PC-9 (cell line): ENCODE measurements around the gene ARHGAP8. TPM values are rescaled to one million over a fixed set of nuclear protein-coding genes. Genes with fewer than 3 reads are reported as not detected.

ENCODE experiments used
- BruUV-seq: library from RNA; stranded (reverse); fragments of 400-500 nt; replicated peaks from 2 replicates; lab custom pipeline; 2021; lab: Mats Ljungman, UMichigan
- CTCF ChIA-PET: fragments of 300-600 bp; sonication (Branson Sonifier 250); formaldehyde crosslinking; loops from one replicate; lab custom pipeline; 2022; ENCODE audit warnings: antibody characterized with exemption; lab: Charles Lee
- POLR2A ChIA-PET: fragments of 300-600 bp; sonication (Branson Sonifier 250); formaldehyde crosslinking; loops from one replicate; lab custom pipeline; 2022; ENCODE audit warnings: antibody characterized with exemption; ENCODE audit not compliant: unreplicated experiment; lab: Charles Lee
- DNase-seq, 2 experiments: peaks; one replicate each; pipeline versions ENCODE4 v3.0.0 to v3.0.0-alpha.2; 2015 to 2022; ENCODE audit warnings: mixed read lengths in 1 of 2
- H2AFZ ChIP-seq: fragments of 200-600 bp; sonication (generic); 2 replicates; pipeline ENCODE4 v1.8.1; 2017; ENCODE audit warnings: antibody characterized with exemption
- H3F3A ChIP-seq: fragments of 200-600 bp; sonication (generic); 2 replicates; pipeline ENCODE4 v1.8.1; 2017; ENCODE audit warnings: antibody characterized with exemption, mild to moderate bottlenecking, low read depth; ENCODE audit not compliant: insufficient read depth
- H3K27ac ChIP-seq: fragments of 200-600 bp; sonication (generic); 2 replicates; pipeline ENCODE4 v1.6.1; 2016; ENCODE audit warnings: mixed run types
- H3K27me3 ChIP-seq: fragments of 200-600 bp; sonication (generic); 2 replicates; pipeline ENCODE4 v1.6.1; 2016; ENCODE audit warnings: low read depth, mixed run types; ENCODE audit not compliant: insufficient read depth
- H3K36me3 ChIP-seq: fragments of 200-600 bp; sonication (generic); 2 replicates; pipeline ENCODE4 v1.6.1; 2016; ENCODE audit warnings: low read depth, mixed run types
- H3K4me1 ChIP-seq: fragments of 200-600 bp; sonication (generic); replicated peaks from 2 replicates; pipeline ENCODE4 v1.6.1; 2016; ENCODE audit warnings: mixed run types; ENCODE audit not compliant: insufficient read depth
- H3K4me2 ChIP-seq: fragments of 200-600 bp; sonication (generic); 2 replicates; pipeline ENCODE4 v1.6.1; 2017; ENCODE audit warnings: mixed run types
- H3K4me3 ChIP-seq: fragments of 200-600 bp; sonication (generic); 2 replicates; pipeline ENCODE4 v1.6.1; 2016; ENCODE audit warnings: mixed run types
- H3K79me2 ChIP-seq: fragments of 200-600 bp; sonication (generic); 2 replicates; pipeline ENCODE4 v1.6.1; 2017; ENCODE audit warnings: low read depth, mixed run types
- H3K9me2 ChIP-seq: fragments of 200-600 bp; sonication (generic); 2 replicates; pipeline ENCODE4 v1.8.1; 2017; ENCODE audit warnings: mild to moderate bottlenecking; ENCODE audit not compliant: insufficient read depth
- H3K9me3 ChIP-seq: fragments of 200-600 bp; sonication (generic); 2 replicates; pipeline ENCODE4 v1.8.1; 2016; ENCODE audit warnings: low read depth; ENCODE audit not compliant: insufficient read depth
- H4K20me1 ChIP-seq: fragments of 200-600 bp; sonication (generic); 2 replicates; pipeline ENCODE4 v1.8.1; 2017; ENCODE audit not compliant: insufficient read depth
- EZH2 ChIP-seq: fragments of 200-600 bp; sonication (generic); IDR thresholded peaks from 2 replicates; pipeline ENCODE4 v1.8.0; 2017; ENCODE audit warnings: antibody characterized with exemption, low read depth
- intact Hi-C: fragments of 100-400 bp; cut with micrococcal nuclease; formaldehyde crosslinking; loops from one replicate; pipeline ENCODE4 v1.10.0; 2022; ENCODE audit not compliant: unreplicated experiment
- total RNA-seq: library from RNA; stranded (reverse); gene quantifications from 2 replicates; pipeline ENCODE4 v1.2.3, GENCODE V29; 2021
- TF ChIP-seq, protein P1 (sequence below): fragments of 200-600 bp; sonication (generic); conservative IDR thresholded peaks from 2 replicates; pipeline ENCODE4 v1.6.1; 2017; ENCODE audit warnings: mixed run types, antibody characterized with exemption, mild to moderate bottlenecking, moderate library complexity

ARHGAP8 gene
- total RNA-seq, 1 experiment from 2014 or later, result 114 TPM

DNA sequence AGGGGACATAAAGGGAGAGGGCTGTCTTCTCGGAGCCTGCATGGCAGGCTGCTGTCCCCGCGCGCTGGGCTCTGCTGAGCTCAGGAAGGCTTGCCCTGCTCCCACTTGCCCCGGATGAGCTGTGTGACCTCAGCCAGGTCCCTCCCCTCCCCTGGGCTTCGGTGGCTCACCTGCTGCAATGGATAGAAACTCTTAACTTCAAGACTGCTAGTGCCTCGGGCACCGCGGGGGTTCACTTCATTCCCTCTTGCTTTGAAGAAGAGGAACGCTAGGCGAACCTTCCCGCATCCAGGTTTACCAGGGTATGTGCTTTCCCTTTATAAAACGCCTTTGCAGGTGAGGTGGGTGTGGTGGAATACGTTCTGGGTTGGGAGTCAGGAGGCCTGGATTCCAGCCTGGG is 142.4 kb downstream of the ARHGAP8 start:
- intact Hi-C loops, result no loop called here
- no TSS peak for BruUV-seq
- no peak for DNase-seq
- no peak for TF ChIP-seq EZH2
- TF ChIP-seq, protein P1, sequence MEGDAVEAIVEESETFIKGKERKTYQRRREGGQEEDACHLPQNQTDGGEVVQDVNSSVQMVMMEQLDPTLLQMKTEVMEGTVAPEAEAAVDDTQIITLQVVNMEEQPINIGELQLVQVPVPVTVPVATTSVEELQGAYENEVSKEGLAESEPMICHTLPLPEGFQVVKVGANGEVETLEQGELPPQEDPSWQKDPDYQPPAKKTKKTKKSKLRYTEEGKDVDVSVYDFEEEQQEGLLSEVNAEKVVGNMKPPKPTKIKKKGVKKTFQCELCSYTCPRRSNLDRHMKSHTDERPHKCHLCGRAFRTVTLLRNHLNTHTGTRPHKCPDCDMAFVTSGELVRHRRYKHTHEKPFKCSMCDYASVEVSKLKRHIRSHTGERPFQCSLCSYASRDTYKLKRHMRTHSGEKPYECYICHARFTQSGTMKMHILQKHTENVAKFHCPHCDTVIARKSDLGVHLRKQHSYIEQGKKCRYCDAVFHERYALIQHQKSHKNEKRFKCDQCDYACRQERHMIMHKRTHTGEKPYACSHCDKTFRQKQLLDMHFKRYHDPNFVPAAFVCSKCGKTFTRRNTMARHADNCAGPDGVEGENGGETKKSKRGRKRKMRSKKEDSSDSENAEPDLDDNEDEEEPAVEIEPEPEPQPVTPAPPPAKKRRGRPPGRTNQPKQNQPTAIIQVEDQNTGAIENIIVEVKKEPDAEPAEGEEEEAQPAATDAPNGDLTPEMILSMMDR, result no peak
- H2AFZ ChIP-seq, result no peak overlapping the region
- H4K20me1 ChIP-seq, result no peaks in the 10 kb centered on the region
- H3K4me1 ChIP-seq, result no peaks in the 10 kb centered on the region
- no peaks in the 10 kb centered on the region for H3K9me3 ChIP-seq
- H3K4me3 ChIP-seq, result no peak overlapping the region
- H3K9me2 ChIP-seq, result no peaks in the 10 kb centered on the region
- POLR2A ChIA-PET, result no interaction called here
- no peak overlapping the region for H3K4me2 ChIP-seq
- no peak overlapping the region for H3K27ac ChIP-seq
- H3F3A ChIP-seq, result no peaks in the 10 kb centered on the region
- H3K36me3 ChIP-seq, result no peaks in the 10 kb centered on the region
- H3K27me3 ChIP-seq, result peaks cover 71% of the 10 kb centered on the region
- CTCF ChIA-PET, result no interaction called here
- no peaks in the 10 kb centered on the region for H3K79me2 ChIP-seq

- intact Hi-C loops, result no loop called here
- POLR2A ChIA-PET, result no interaction called here
Observed at GRCh38 chr22:44895296-44896055, 143.1 kb downstream of the ARHGAP8 start.

DNA sequence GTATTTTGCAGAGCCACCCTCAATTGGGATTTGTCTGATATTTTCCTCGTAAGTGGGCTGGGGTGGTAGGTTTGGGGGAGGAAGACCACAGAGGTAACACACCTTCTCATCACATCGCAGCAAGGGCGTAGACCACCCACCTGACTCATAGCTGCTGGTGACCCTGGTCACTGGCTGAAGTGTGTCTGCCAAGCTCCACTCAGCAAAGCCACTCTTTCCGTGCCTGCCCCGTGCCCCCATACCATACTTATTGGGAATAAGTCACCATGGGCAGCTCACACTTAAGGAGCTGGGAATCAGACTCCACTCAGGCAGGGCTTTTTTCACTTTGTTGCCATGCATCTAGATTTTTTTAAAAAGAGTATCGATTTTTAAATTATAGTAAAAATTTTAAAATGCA is 145.9 kb downstream of the ARHGAP8 start:
- POLR2A ChIA-PET, result no interaction called here
- no peaks in the 10 kb centered on the region for H3K4me1 ChIP-seq
- intact Hi-C loops, result no loop called here
- no peak overlapping the region for H2AFZ ChIP-seq
- no peak for DNase-seq
- H4K20me1 ChIP-seq, result no peaks in the 10 kb centered on the region
- no peak for TF ChIP-seq EZH2
- TF ChIP-seq, protein P1, result no peak
- no TSS peak for BruUV-seq
- peaks cover 84% of the 10 kb centered on the region for H3K27me3 ChIP-seq
- no peaks in the 10 kb centered on the region for H3K36me3 ChIP-seq
- CTCF ChIA-PET, result no interaction called here
- no peak overlapping the region for H3K27ac ChIP-seq
- H3K9me2 ChIP-seq, result no peaks in the 10 kb centered on the region
- no peak overlapping the region for H3K4me2 ChIP-seq
- H3K79me2 ChIP-seq, result no peaks in the 10 kb centered on the region
- no peaks in the 10 kb centered on the region for H3F3A ChIP-seq
- H3K9me3 ChIP-seq, result peaks cover 15% of the 10 kb centered on the region
- H3K4me3 ChIP-seq, result no peak overlapping the region

More at GRCh38 chr22:44895296-44896055, 143.1 kb downstream of the ARHGAP8 start:
- TF ChIP-seq, protein P1, result no peak
- TF ChIP-seq EZH2, result no peak
- H3K36me3 ChIP-seq, result no peaks in the 10 kb centered on the region
- H3K9me2 ChIP-seq, result no peaks in the 10 kb centered on the region
- no peaks in the 10 kb centered on the region for H3F3A ChIP-seq
- CTCF ChIA-PET, result no interaction called here
- peaks cover 78% of the 10 kb centered on the region for H3K27me3 ChIP-seq
- no peak for DNase-seq
- 0 out of 2 replicates have a peak, but pooled peaks cover under 1% of the 10 kb centered on the region for H3K9me3 ChIP-seq
- no peak overlapping the region for H2AFZ ChIP-seq
- no peaks in the 10 kb centered on the region for H3K79me2 ChIP-seq
- H3K4me3 ChIP-seq, result no peak overlapping the region
- no peak overlapping the region for H3K4me2 ChIP-seq
- no peak overlapping the region for H3K27ac ChIP-seq
- H4K20me1 ChIP-seq, result no peaks in the 10 kb centered on the region
- no TSS peak for BruUV-seq
- no peaks in the 10 kb centered on the region for H3K4me1 ChIP-seq
